Loucy (cell line): ENCODE results near the gene DCD.

ENCODE experiments used
- H2AFZ ChIP-seq: fragments of 200-600 bp; sonication (generic); 2 replicates; pipeline ENCODE4 v1.6.0; 2016; ENCODE audit warnings: antibody characterized with exemption, mild to moderate bottlenecking, low read length, moderate library complexity
- H3F3A ChIP-seq: fragments of 200-600 bp; 2 replicates; pipeline ENCODE4 v1.6.0; 2016; ENCODE audit warnings: antibody characterized with exemption, low read depth, mild to moderate bottlenecking
- H3K27me3 ChIP-seq: fragments of 200-600 bp; sonication (generic); 2 replicates; pipeline ENCODE4 v1.6.1; 2014; ENCODE audit warnings: low read length, mild to moderate bottlenecking; ENCODE audit not compliant: insufficient read depth, poor library complexity, severe bottlenecking
- H3K36me3 ChIP-seq: fragments of 200-600 bp; sonication (generic); 2 replicates; pipeline ENCODE4 v1.6.1; 2016; ENCODE audit warnings: low read length; ENCODE audit not compliant: insufficient read depth
- H3K4me1 ChIP-seq: fragments of 200-600 bp; sonication (generic); 2 replicates; pipeline ENCODE4 v1.5.1; 2014; ENCODE audit warnings: low read length, mild to moderate bottlenecking; ENCODE audit not compliant: insufficient read depth, poor library complexity, severe bottlenecking
- H3K4me2 ChIP-seq: fragments of 200-600 bp; sonication (generic); 2 replicates; pipeline ENCODE4 v1.6.0; 2014; ENCODE audit warnings: antibody characterized with exemption, low read length, low read depth, mild to moderate bottlenecking; ENCODE audit not compliant: poor library complexity, severe bottlenecking
- H3K4me3 ChIP-seq: fragments of 200-600 bp; sonication (generic); 2 replicates; pipeline ENCODE4 v1.5.1; 2014; ENCODE audit warnings: low read length, mild to moderate bottlenecking, mixed read lengths; ENCODE audit not compliant: poor library complexity, severe bottlenecking
- H3K79me2 ChIP-seq: fragments of 200-600 bp; sonication (generic); 2 replicates; pipeline ENCODE4 v1.6.1; 2014; ENCODE audit warnings: low read length; ENCODE audit not compliant: insufficient read depth
- H3K9ac ChIP-seq: fragments of 200-600 bp; sonication (generic); 2 replicates; pipeline ENCODE4 v1.6.0; 2014; ENCODE audit warnings: mild to moderate bottlenecking, low read depth, low read length, moderate library complexity; ENCODE audit not compliant: poor library complexity, severe bottlenecking
- H3K9me2 ChIP-seq: fragments of 200-600 bp; sonication (generic); replicated peaks from 2 replicates; pipeline ENCODE4 v1.6.1; 2016; ENCODE audit warnings: low read depth, low read length, mixed read lengths
- H3K9me3 ChIP-seq: fragments of 200-600 bp; sonication (generic); 2 replicates; pipeline ENCODE4 v1.6.1; 2014; ENCODE audit warnings: mild to moderate bottlenecking, antibody characterized with exemption, low read length, low read depth; ENCODE audit not compliant: insufficient read depth
- H4K20me1 ChIP-seq: fragments of 200-600 bp; sonication (generic); 2 replicates; pipeline ENCODE4 v1.6.0; 2014; ENCODE audit warnings: antibody characterized with exemption, low read length, mild to moderate bottlenecking; ENCODE audit not compliant: insufficient read depth, poor library complexity, severe bottlenecking
- EZH2phosphoT487 ChIP-seq: fragments of 200-600 bp; IDR thresholded peaks from 2 replicates; pipeline ENCODE4 v1.6.1; 2018; ENCODE audit warnings: antibody characterized with exemption, mild to moderate bottlenecking, moderate library complexity, borderline replicate concordance
- TF ChIP-seq, protein P1 (sequence below): fragments of 200-600 bp; sonication (generic); conservative IDR thresholded peaks from 2 replicates; pipeline ENCODE4 v1.5.1; 2014; ENCODE audit warnings: mild to moderate bottlenecking, antibody characterized with exemption, low read length

DCD gene

GRCh38 chr12:54628186-54628846 lies 19.8 kb downstream of the DCD start:
- Histone ChIP-seq H3K9me3 (peaks cover 6% of the 10 kb centered on the region; the same call in 1 of the 2 replicates), H3K9me2 (no peaks in the 10 kb centered on the region), H3K4me2 (no peak overlapping the region), H4K20me1 (no peaks in the 10 kb centered on the region), H3K4me3 (no peak overlapping the region), H3K9ac (no peak overlapping the region), H3K79me2 (no peaks in the 10 kb centered on the region), H2AFZ (no peak overlapping the region), H3K27me3 (peaks cover 5% of the 10 kb centered on the region), H3K4me1 (no peaks in the 10 kb centered on the region), H3K36me3 (no peaks in the 10 kb centered on the region), H3F3A (no peaks in the 10 kb centered on the region)
- no peak for TF ChIP-seq EZH2phosphoT487
- TF ChIP-seq, protein P1, sequence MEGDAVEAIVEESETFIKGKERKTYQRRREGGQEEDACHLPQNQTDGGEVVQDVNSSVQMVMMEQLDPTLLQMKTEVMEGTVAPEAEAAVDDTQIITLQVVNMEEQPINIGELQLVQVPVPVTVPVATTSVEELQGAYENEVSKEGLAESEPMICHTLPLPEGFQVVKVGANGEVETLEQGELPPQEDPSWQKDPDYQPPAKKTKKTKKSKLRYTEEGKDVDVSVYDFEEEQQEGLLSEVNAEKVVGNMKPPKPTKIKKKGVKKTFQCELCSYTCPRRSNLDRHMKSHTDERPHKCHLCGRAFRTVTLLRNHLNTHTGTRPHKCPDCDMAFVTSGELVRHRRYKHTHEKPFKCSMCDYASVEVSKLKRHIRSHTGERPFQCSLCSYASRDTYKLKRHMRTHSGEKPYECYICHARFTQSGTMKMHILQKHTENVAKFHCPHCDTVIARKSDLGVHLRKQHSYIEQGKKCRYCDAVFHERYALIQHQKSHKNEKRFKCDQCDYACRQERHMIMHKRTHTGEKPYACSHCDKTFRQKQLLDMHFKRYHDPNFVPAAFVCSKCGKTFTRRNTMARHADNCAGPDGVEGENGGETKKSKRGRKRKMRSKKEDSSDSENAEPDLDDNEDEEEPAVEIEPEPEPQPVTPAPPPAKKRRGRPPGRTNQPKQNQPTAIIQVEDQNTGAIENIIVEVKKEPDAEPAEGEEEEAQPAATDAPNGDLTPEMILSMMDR: no peak

GRCh38 chr12:54627304-54627703 lies 20.9 kb downstream of the DCD start:
- H4K20me1 ChIP-seq: no peaks in the 10 kb centered on the region
- no peaks in the 10 kb centered on the region for H3K36me3 ChIP-seq
- H3K9ac ChIP-seq: no peak overlapping the region
- H3K4me3 ChIP-seq: no peak overlapping the region
- no peaks in the 10 kb centered on the region for H3K9me2 ChIP-seq
- H3K79me2 ChIP-seq: no peaks in the 10 kb centered on the region
- no peak overlapping the region for H3K4me2 ChIP-seq
- TF ChIP-seq EZH2phosphoT487: no peak
- TF ChIP-seq, protein P1: no peak
- H2AFZ ChIP-seq: no peak overlapping the region
- no peaks in the 10 kb centered on the region for H3K4me1 ChIP-seq
- peaks cover 6% of the 10 kb centered on the region; the same call in 1 of the 2 replicates for H3K9me3 ChIP-seq
- peaks cover 5% of the 10 kb centered on the region for H3K27me3 ChIP-seq
- H3F3A ChIP-seq: no peaks in the 10 kb centered on the region

GRCh38 chr12:54625598-54625997 lies 22.6 kb downstream of the DCD start:
- H3K4me3 ChIP-seq: no peak overlapping the region
- no peak for TF ChIP-seq EZH2phosphoT487
- TF ChIP-seq, protein P1: no peak
- no peaks in the 10 kb centered on the region for H3K36me3 ChIP-seq
- no peak overlapping the region for H2AFZ ChIP-seq
- peaks cover 5% of the 10 kb centered on the region for H3K27me3 ChIP-seq
- no peaks in the 10 kb centered on the region for H4K20me1 ChIP-seq
- H3K9me2 ChIP-seq: no peaks in the 10 kb centered on the region
- H3K4me2 ChIP-seq: no peak overlapping the region
- H3K79me2 ChIP-seq: no peaks in the 10 kb centered on the region
- no peaks in the 10 kb centered on the region for H3K4me1 ChIP-seq
- H3F3A ChIP-seq: no peaks in the 10 kb centered on the region
- peaks cover 6% of the 10 kb centered on the region; the same call in 1 of the 2 replicates for H3K9me3 ChIP-seq
- H3K9ac ChIP-seq: no peak overlapping the region
